Epithelial cell of esophagus (primary cell): ENCODE data around the gene INPP5E.

ENCODE experiments used
- DNase-seq: peaks from one replicate; pipeline ENCODE4 v3.0.0; 2010; ENCODE audit warnings: low read depth
- H3K4me3 ChIP-seq: 2 replicates; pipeline ENCODE4 v1.5.1; 2011; ENCODE audit warnings: mild to moderate bottlenecking, low read length, control low read depth
- CTCF ChIP-seq: IDR thresholded peaks from 2 replicates; pipeline ENCODE4 v1.5.1; 2011; ENCODE audit warnings: low read depth, mild to moderate bottlenecking, low read length, control low read depth, inconsistent platforms; ENCODE audit not compliant: insufficient read depth; ENCODE audit errors: missing control alignments

Gene INPP5E

GRCh38 chr9:136433043-136433715 is 6.5 kb downstream of the INPP5E start:
- no peak overlapping the region for H3K4me3 ChIP-seq
- no peak for TF ChIP-seq CTCF
- DNase-seq: no peak

- DNase-seq: no peak
- TF ChIP-seq CTCF: no peak
- no peak overlapping the region for H3K4me3 ChIP-seq
Measured at GRCh38 chr9:136432591-136432990, 7.1 kb downstream of the INPP5E start.

- H3K4me3 ChIP-seq: no peak overlapping the region
- DNase-seq: no peak
- TF ChIP-seq CTCF: no peak
Measured at GRCh38 chr9:136431782-136432350, 7.8 kb downstream of the INPP5E start.

- no peak overlapping the region for H3K4me3 ChIP-seq
- no peak for DNase-seq
- no peak for TF ChIP-seq CTCF
Measured at GRCh38 chr9:136430588-136431234, 8.9 kb downstream of the INPP5E start.

GRCh38 chr9:136429683-136430491 is 9.8 kb downstream of the INPP5E start:
- no peak for TF ChIP-seq CTCF
- DNase-seq: no peak
- H3K4me3 ChIP-seq: no peak overlapping the region

GRCh38 chr9:136429075-136429628 is 10.5 kb downstream of the INPP5E start:
- DNase-seq: no peak
- TF ChIP-seq CTCF: no peak
- no peak overlapping the region for H3K4me3 ChIP-seq
